Fibroblast of the aortic adventitia (primary cell): ENCODE results near the gene FADS2. TPM values are rescaled to one million over a fixed set of nuclear protein-coding genes. Genes with fewer than 3 reads are reported as not detected.

Experiments used
- DNase-seq: peaks from one replicate; pipeline ENCODE4 v3.0.0-alpha.2; 2010; ENCODE audit warnings: low read depth
- H3K4me3 ChIP-seq: 2 replicates; pipeline ENCODE4 v1.5.1; 2011; ENCODE audit warnings: low read depth, mild to moderate bottlenecking, control low read depth, low read length, moderate library complexity
- total RNA-seq: library from RNA; depleted of rRNA; stranded (reverse); fragments of >200 nt; gene quantifications from 2 replicates; pipeline ENCODE4 v1.2.3, GENCODE V29; 2012; ENCODE audit warnings: low replicate concordance
- TF ChIP-seq, protein P1 (sequence below): IDR thresholded peaks from 2 replicates; pipeline ENCODE4 v1.5.1; 2011; ENCODE audit warnings: mild to moderate bottlenecking, low read length, control low read depth, inconsistent platforms; ENCODE audit not compliant: insufficient read depth

Gene FADS2
- total RNA-seq, 1 donor: 125 TPM

DNA sequence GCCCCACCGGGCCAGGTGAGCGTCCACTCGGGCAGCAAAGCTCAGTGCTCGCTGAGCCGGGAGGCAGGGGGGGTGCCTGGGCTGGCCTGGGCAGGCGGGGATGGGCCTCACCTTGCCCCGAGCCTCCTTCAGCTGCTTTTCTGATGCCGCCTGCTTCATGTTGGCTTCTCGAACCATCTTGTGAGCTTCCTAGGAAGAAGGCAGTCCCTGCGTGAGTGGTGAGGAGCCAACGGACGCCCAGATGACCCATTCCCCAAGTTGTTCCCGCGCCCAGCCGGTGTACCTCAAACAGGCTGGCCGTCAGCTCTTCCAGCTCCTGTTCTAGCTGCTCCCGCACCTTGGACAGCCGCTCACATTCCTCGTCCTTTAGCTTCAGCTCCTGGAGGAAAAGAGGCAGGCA lies 79.2 kb downstream of the FADS2 start:
- H3K4me3 ChIP-seq: no peak overlapping the region
- TF ChIP-seq, protein P1, sequence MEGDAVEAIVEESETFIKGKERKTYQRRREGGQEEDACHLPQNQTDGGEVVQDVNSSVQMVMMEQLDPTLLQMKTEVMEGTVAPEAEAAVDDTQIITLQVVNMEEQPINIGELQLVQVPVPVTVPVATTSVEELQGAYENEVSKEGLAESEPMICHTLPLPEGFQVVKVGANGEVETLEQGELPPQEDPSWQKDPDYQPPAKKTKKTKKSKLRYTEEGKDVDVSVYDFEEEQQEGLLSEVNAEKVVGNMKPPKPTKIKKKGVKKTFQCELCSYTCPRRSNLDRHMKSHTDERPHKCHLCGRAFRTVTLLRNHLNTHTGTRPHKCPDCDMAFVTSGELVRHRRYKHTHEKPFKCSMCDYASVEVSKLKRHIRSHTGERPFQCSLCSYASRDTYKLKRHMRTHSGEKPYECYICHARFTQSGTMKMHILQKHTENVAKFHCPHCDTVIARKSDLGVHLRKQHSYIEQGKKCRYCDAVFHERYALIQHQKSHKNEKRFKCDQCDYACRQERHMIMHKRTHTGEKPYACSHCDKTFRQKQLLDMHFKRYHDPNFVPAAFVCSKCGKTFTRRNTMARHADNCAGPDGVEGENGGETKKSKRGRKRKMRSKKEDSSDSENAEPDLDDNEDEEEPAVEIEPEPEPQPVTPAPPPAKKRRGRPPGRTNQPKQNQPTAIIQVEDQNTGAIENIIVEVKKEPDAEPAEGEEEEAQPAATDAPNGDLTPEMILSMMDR: no peak
- no peak for DNase-seq

DNA sequence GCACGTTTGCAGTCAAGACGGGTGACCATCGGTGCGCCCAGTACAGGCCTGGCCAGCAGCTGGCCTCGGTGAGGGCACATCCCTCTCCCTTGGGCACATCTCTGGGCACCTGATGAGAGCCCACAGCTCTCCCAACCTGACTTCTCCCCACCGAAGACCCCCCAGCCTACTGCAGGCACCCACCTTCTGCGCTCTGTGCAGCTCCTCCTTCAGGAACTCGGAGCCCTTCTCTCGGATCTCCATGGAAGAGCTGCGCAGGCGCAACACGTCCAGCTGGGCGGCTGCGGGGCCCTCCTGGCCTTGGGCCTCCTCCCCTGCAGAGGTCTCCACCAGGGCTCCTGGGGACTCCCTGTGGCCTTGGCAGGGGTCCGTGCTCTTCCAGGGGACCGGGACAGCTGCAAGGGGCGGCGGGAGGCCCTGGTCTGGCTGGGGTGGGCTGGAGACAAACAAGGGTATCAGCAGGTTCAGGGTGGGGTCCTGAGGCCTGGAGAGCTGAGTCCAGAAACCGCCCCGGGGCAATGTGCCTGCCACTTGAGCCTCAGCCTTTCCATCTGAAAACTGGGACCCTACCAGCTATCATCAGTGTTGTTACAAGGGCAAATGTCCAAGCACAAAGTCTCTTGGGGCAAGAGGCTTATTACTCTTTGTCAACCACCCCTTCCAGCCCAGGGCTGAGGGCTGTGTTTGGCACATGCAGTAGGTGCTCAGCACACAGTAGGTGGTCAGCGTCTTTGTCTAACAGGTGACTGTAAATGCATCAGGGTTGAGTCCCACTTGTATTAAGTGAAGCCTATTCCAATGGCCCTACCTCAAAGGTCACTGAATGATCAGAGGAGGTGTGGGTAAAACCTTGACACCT lies 80.0 kb downstream of the FADS2 start:
- H3K4me3 ChIP-seq: no peak overlapping the region
- TF ChIP-seq, protein P1: no peak
- no peak for DNase-seq

DNA sequence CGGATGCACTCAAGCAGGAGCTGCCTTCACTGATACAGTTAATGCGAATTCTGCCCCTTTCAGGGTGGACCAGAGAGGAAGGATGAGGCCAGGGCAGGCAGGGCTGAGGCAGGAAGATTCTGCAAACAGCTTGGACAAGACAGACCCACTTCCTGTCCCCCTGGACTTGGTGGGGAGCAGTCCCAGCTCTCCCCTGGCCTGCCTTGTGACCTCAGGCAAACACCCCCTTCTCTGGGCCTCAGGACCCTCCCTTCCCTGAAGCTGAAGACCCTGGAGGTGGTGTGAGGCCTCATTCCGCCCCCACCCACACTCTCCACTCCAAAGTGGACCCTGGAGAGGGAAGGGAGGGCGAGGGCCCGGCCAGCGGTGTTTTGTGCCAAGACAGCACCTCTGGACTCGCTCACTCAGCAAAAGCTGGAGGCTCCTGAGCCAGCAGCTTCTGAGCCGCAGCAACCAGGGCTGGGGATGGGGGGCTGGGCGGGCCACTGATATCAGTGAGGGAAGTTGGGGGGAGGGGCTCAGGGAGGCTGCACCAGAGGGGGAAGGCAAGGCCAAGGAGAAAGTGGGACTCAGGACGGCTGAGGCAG lies 80.7 kb downstream of the FADS2 start:
- DNase-seq: no peak

DNA sequence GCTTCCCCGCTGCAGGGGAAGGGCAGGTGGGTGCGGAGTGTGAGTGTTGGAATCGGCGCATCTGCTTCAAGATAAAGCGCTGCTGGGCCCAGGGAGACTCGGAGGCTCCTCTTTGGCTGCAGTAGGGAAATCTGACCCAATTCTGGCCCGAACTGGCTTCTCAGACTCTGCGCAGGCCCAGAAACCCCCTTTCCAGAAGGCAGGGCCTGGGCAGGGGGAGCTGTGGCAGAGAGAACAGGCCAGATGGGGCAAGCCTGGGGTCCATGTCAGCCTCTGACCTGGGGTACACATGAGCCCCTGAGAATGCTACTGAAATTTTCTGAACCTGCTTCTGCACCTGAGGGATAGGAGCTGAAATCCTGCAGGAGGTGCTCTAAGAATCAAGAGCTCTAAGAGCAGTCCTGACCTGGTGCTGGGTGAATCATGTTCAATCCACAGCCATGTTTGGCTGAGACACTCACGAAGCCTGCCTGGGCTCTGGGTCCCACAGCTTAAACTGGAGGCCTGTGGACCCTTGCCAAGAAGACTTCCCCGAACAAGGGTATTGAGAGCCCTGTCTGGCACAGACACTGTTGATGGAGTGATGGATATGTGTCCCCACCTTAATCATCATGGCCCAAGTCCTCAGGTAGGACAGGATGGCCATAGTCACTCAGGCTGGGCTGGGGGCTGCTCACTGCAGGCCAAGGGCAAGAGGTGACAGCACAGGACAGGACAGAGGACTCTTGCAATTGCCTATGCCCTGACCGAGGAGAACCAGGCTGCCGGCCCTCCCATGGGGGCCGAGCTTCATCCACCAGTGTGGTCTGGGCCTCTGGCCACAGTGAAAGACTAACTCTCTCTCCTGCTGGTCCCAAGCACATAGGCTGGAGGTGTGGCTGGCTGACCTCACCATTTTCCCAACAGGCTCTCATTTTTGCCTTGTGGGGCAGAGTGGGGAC lies 82.4 kb downstream of the FADS2 start:
- no peak overlapping the region for H3K4me3 ChIP-seq
- TF ChIP-seq, protein P1: no peak
- DNase-seq: peak; percentile 31

More for the DNA sequence above, 80.7 kb downstream of the FADS2 start:
- H3K4me3 ChIP-seq: no peak overlapping the region
- TF ChIP-seq, protein P1: no peak

DNA sequence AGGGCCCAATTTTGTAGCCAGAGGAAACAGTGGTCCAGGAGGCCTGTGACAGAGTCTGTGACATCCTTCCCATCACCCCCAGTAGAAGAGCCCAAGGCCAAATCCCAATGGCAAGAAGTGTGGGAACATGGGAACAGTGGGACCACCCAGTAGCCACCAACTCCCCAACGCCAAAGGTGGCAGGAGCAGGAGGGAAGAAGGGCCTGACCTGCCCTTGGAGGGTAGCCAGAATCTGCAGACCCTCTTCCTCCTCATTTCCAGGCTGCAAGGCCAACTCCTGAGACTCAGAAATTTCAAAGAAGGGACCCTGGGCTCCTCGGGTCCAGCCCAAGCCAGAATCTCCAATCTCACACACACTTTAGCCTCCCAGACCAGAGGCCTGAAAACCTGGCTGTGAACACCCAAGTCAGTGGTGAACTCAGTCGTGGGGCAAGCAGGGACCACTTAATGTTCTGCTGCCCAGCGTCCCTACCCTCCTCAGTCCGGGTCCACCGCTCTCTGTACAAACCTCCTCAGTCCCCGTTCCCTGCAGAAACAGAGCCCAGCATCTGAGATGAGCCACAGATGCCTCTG lies 83.1 kb downstream of the FADS2 start:
- no peak for DNase-seq
- no peak overlapping the region for H3K4me3 ChIP-seq
- TF ChIP-seq, protein P1: no peak
